ENCODE results near the gene WDR33. TPM values are rescaled to one million over a fixed set of nuclear protein-coding genes. Genes with fewer than 3 reads are reported as not detected.
A peak's percentile ranks its signal among the peaks of the same experiment; 100 is the strongest.

WDR33 gene
- polyA plus RNA-seq (2012; ENCODE audit: low read depth, missing spikeins), result 16.5 TPM

DNA sequence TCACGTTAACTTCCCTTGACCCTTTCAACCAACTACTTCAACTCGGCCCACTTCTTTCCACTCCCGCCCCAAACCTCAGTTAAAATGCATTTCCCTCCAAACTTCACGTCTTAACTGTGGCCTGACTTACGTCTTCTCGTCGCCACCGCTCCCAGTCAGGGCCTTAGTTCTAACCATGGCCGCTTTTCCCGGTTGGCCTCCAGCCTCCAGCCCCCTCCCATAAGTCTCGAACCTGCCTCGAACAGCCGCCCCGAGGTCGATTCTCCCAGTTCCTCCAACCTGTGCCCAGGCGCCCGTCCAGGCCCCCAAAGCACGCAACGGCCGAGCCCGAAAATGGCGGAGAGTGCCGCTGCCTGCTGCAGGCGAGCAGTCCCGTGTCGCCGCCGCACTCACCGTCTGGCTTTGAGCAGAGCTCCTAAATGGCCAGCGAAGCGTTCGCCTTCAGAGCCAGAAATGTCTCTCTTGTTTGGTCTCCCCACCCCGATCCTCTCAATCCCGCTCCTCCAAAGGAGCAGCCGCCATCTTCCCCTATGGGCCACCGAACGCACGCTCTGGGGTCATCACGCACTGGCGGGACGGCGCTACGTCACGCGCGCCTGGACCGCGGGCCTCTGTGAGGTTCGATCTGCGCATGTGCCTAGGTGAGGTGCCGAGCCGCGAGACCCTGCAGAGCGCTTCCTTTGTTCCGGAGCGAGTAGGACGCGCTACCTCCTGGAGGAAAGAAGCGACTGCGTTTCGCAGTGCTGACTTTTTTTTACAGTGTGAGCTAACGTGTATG lies at the start of gene WDR33:
WDR33 (minus strand) TSS at position 553 of the 778 bp plus-strand sequence. CDS start 40,190 bp downstream, outside the sequence.
- DNase-seq (ENCODE audit: insufficient read length, low spot score) (peak; percentile 94), FAIRE-seq (peak; percentile 93)
- peak; percentile 55 for TF ChIP-seq POU2F2 (IDR thresholded peaks at IDR 0.05; ENCODE audit: low read depth, low read length)
- no peak for TF ChIP-seq PAX5 (IDR thresholded peaks at IDR 0.05; ENCODE audit: insufficient read depth, low read length, severe bottlenecking)
- peak; percentile 89 for TF ChIP-seq POLR2AphosphoS5 (IDR thresholded peaks at IDR 0.05; ENCODE audit: low read depth, low read length)
- TF ChIP-seq SPI1 (IDR thresholded peaks at IDR 0.05; ENCODE audit: low read depth, low read length), result peak; percentile 48
- peak; percentile 79 for TF ChIP-seq TAF1 (IDR thresholded peaks at IDR 0.05; ENCODE audit: low read depth, low read length)
- TF ChIP-seq POLR2A (IDR thresholded peaks at IDR 0.05; ENCODE audit: low read depth, low read length), result no peak; the same call in none of the 2 replicates

DNA sequence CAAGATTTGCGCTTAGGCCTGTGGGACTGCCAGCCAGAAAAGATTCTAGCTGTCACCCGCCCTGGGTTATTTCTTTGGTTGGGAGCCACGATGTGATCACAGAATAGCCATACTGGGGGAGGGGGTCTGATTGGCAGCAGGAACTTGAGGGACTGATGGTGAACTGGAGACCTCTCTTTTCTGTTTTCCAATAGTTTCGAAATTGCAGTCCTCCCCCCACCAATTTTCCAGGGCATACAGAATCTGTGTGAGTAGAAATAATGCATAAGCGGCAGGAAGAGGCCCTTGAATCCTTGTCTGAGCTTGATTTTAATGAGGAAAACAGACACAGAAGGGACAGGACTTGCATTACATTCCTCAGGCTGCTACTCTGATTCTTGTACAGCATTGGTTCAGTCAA lies 49.2 kb upstream of the WDR33 start:
- no peak for DNase-seq (ENCODE audit: insufficient read length, low spot score)
- FAIRE-seq, result peak; percentile 31
- TF ChIP-seq PAX5 (IDR thresholded peaks at IDR 0.05; ENCODE audit: insufficient read depth, low read length, severe bottlenecking) (no peak), TAF1 (IDR thresholded peaks at IDR 0.05; ENCODE audit: low read depth, low read length) (no peak), POLR2AphosphoS5 (IDR thresholded peaks at IDR 0.05; ENCODE audit: low read depth, low read length) (no peak), POU2F2 (IDR thresholded peaks at IDR 0.05; ENCODE audit: low read depth, low read length) (no peak)

DNA sequence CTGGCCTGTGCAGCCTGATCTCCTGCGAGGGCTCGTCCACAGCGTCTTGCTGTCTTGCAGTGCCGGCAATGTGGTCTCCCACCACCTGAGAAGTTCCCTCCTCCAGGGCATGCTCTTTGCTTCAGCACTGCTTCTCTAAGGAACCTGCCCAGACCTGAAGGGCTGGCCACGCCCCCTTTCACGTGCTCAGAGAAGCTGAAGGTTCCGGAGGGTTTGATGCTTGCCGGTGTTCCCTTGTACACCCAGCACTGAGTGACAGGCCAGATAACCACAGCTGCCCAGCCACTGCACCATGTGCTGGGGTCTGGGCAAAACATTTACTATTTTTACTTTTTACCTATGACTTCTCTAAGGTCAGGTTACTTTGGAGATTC lies 48.7 kb upstream of the WDR33 start:
- FAIRE-seq (no peak), DNase-seq (ENCODE audit: insufficient read length, low spot score) (peak; percentile 49)
- TF ChIP-seq TAF1 (IDR thresholded peaks at IDR 0.05; ENCODE audit: low read depth, low read length), result no peak
- TF ChIP-seq SPI1 (IDR thresholded peaks at IDR 0.05; ENCODE audit: low read depth, low read length), result no peak
- no peak for TF ChIP-seq POU2F2 (IDR thresholded peaks at IDR 0.05; ENCODE audit: low read depth, low read length)

DNA sequence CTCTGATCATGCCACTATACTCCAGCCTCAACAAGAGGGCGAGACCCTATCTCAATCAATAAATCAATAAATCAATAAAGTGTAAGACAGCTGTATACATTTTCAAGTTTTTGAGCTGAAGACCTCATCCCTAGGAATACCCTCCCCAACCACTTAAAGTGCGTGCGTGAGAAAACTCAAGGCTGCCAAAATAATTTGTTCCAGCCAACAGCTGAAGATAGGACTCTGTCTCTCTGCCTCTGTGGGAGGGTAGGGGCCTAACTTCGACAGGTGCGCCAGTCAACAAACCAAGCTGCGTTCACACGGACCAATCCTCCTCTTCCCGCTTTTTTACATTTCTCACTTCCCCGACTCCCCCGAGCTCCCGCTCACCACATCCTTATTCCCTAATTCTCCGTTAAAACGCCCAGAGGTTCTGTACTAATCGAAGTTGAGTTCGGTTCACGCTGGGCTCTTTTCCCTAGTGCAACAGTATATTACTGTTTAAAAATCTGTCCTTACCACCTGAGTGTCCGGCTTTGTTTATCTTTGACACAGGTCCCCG lies 46.4 kb upstream of the WDR33 start:
- no peak for DNase-seq (ENCODE audit: insufficient read length, low spot score)

DNA sequence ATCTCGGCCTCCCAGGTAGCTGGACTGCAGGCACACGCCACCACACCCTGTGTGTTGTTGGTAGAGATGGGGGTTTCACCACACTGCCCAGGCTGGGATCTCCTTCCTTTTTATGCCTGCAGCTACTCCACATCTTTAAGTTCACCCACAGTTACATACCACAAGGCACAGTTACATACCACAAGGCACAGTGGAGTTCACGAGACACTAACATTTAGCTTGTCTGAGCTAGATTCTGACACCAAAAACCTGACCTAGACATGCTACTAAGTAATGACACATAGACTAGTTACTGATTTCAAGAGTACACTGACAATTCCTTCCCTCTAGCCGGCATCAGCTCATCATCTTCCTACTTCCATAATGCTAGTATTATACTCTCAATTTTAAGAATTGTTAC lies 42.7 kb upstream of the WDR33 start:
- DNase-seq (ENCODE audit: insufficient read length, low spot score) (no peak), FAIRE-seq (no peak)
- TF ChIP-seq PAX5 (IDR thresholded peaks at IDR 0.05; ENCODE audit: insufficient read depth, low read length, severe bottlenecking) (no peak), POLR2A (IDR thresholded peaks at IDR 0.05; ENCODE audit: low read depth, low read length) (no peak), POU2F2 (IDR thresholded peaks at IDR 0.05; ENCODE audit: low read depth, low read length) (no peak), SPI1 (IDR thresholded peaks at IDR 0.05; ENCODE audit: low read depth, low read length) (no peak), POLR2AphosphoS5 (IDR thresholded peaks at IDR 0.05; ENCODE audit: low read depth, low read length) (no peak), TAF1 (IDR thresholded peaks at IDR 0.05; ENCODE audit: low read depth, low read length) (no peak)

More for the DNA sequence above, 46.4 kb upstream of the WDR33 start:
- FAIRE-seq, result no peak
- TF ChIP-seq POLR2A (IDR thresholded peaks at IDR 0.05; ENCODE audit: low read depth, low read length) (no peak), PAX5 (IDR thresholded peaks at IDR 0.05; ENCODE audit: insufficient read depth, low read length, severe bottlenecking) (no peak), SPI1 (IDR thresholded peaks at IDR 0.05; ENCODE audit: low read depth, low read length) (no peak), TAF1 (IDR thresholded peaks at IDR 0.05; ENCODE audit: low read depth, low read length) (no peak), POU2F2 (IDR thresholded peaks at IDR 0.05; ENCODE audit: low read depth, low read length) (no peak), POLR2AphosphoS5 (IDR thresholded peaks at IDR 0.05; ENCODE audit: low read depth, low read length) (no peak)

DNA sequence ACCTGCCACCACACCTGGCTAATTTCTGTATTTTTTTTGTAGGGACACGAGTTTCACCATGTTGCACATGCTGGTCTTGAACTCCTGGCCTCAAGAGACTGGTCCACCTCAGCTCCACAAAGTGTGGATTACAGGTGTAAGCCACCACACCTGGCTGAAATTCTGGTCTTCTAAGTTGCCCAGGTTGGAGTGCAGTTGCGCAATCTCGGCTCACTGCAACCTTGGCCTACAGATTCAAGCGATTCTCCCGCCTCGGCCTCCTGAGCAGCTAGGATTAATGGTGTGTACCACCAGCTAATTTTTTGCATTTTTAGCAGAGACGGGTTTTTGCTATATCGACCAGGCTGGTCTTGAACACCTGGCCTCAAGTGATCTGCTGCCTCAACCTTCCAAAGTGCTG lies 41.4 kb upstream of the WDR33 start:
- FAIRE-seq (no peak), DNase-seq (ENCODE audit: insufficient read length, low spot score) (no peak)
- TF ChIP-seq POLR2A (IDR thresholded peaks at IDR 0.05; ENCODE audit: low read depth, low read length), result no peak
- TF ChIP-seq TAF1 (IDR thresholded peaks at IDR 0.05; ENCODE audit: low read depth, low read length), result no peak
- TF ChIP-seq SPI1 (IDR thresholded peaks at IDR 0.05; ENCODE audit: low read depth, low read length), result no peak
- TF ChIP-seq PAX5 (IDR thresholded peaks at IDR 0.05; ENCODE audit: insufficient read depth, low read length, severe bottlenecking), result no peak

DNA sequence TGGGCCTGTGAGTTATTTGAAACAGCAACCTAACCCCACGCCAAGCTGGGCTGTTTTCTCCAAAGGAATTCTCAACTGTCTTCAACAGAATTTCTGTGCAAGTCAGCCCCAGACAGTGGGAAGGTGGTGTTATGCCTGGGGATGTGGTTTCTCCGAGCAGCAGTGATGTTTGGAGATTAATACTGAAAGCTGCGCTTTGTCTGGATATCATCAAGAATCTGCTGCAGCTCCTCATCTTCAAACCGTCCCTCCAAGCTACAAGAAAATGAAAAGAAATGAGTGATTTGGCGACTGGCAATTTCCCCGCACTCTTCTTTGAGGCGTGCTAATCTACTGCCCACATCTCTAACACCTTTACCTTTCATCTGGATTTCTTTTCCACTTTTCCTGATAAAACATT lies 37.0 kb upstream of the WDR33 start:
- FAIRE-seq (no peak), DNase-seq (ENCODE audit: insufficient read length, low spot score) (no peak)
- TF ChIP-seq POLR2A (IDR thresholded peaks at IDR 0.05; ENCODE audit: low read depth, low read length) (no peak), POU2F2 (IDR thresholded peaks at IDR 0.05; ENCODE audit: low read depth, low read length) (no peak), POLR2AphosphoS5 (IDR thresholded peaks at IDR 0.05; ENCODE audit: low read depth, low read length) (no peak), PAX5 (IDR thresholded peaks at IDR 0.05; ENCODE audit: insufficient read depth, low read length, severe bottlenecking) (no peak), SPI1 (IDR thresholded peaks at IDR 0.05; ENCODE audit: low read depth, low read length) (no peak), TAF1 (IDR thresholded peaks at IDR 0.05; ENCODE audit: low read depth, low read length) (no peak)

DNA sequence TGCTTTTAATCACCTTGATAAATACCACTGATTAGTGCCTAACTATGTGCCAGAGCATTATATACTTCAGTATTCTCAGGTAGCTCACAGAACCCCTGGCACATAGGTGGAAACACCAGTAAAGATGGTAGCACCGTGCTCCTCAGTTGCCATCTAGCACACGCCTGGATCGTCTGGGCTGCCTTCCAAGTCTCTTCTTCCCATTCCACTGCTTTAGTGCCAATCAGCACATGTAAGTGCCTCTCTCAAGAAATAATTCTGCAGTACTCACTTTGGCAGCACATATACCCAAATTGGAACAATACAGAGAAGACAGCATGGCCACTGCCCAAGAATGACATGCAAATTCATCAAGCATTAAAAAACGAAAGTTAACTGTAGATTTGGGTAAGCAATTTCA lies 34.0 kb upstream of the WDR33 start:
- FAIRE-seq, result no peak
- TF ChIP-seq POLR2AphosphoS5 (IDR thresholded peaks at IDR 0.05; ENCODE audit: low read depth, low read length) (no peak), POU2F2 (IDR thresholded peaks at IDR 0.05; ENCODE audit: low read depth, low read length) (no peak), PAX5 (IDR thresholded peaks at IDR 0.05; ENCODE audit: insufficient read depth, low read length, severe bottlenecking) (no peak), POLR2A (IDR thresholded peaks at IDR 0.05; ENCODE audit: low read depth, low read length) (no peak)
- no peak for DNase-seq (ENCODE audit: insufficient read length, low spot score)

DNA sequence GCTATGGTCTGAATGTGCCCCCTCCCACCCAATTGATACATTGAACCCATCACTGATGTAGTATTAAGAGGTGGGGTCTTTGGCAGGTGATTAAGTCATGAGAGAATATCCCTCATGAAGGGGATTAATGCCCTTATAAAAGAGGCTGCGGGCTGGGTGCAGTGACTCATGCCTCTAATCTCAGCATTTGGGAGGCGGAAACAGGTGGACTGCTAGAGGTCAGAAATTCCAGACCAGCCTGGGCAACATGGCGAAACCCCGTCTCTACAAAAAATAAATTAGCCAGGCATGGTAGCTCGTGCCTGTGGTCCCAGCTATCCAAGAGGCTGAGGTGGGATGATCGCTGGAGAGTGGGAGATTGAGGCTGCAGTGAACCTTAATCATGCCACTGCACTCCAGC lies 32.7 kb upstream of the WDR33 start:
- TF ChIP-seq TAF1 (IDR thresholded peaks at IDR 0.05; ENCODE audit: low read depth, low read length) (no peak), PAX5 (IDR thresholded peaks at IDR 0.05; ENCODE audit: insufficient read depth, low read length, severe bottlenecking) (no peak), POLR2A (IDR thresholded peaks at IDR 0.05; ENCODE audit: low read depth, low read length) (no peak), POLR2AphosphoS5 (IDR thresholded peaks at IDR 0.05; ENCODE audit: low read depth, low read length) (no peak), POU2F2 (IDR thresholded peaks at IDR 0.05; ENCODE audit: low read depth, low read length) (no peak), SPI1 (IDR thresholded peaks at IDR 0.05; ENCODE audit: low read depth, low read length) (no peak)
- no peak for FAIRE-seq
- DNase-seq (ENCODE audit: insufficient read length, low spot score), result no peak
